OCI-LY7 (cell line): ENCODE measurements around the gene HDAC9.

Experiments used
- CTCF ChIP-seq: fragments of 200-600 bp; sonication (generic); conservative IDR thresholded peaks from 2 replicates; pipeline ENCODE4 v1.5.1; 2014; ENCODE audit warnings: mild to moderate bottlenecking, antibody characterized with exemption, low read length, moderate library complexity, mixed read lengths
- EZH2phosphoT487 ChIP-seq: fragments of 200-600 bp; sonication (generic); IDR thresholded peaks from 2 replicates; pipeline ENCODE4 v1.6.1; 2018; ENCODE audit warnings: low read depth, borderline replicate concordance, mild to moderate bottlenecking, mixed run types, antibody characterized with exemption, low read length, moderate library complexity, mixed read lengths

DNA sequence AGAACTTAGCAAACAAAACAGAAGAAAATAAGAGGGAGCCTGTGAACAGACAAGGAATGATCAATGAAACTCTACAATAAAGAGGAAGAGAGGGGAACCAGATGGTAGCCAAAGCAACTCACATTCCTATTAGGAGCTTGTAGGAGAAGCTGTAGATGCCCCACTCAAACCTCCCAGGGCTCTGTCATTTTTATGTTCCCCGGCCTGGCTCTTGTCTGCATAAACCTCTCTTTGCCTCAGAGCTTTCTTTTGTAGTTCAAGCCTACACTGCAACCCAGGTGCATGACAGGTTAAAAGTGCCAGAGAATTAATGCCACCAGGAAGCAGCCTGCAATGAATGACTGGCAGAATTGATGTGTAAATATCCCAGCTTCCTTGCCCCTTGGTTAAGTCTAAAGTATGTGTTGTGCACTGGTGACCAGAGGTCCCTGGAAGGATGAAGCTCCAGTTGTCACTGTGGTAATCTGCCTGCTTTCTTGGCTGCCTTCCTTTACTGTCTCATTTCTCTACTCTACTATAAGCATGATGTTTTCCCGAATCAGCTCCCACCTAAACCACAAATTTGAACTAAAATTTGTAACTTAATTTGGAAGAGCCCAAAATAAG lies 40.4 kb downstream of the HDAC9 start:
- TF ChIP-seq CTCF (no peak), EZH2phosphoT487 (no peak)
